ENCODE data around the gene SEPTIN8. TPM values are rescaled to one million over a fixed set of nuclear protein-coding genes. Genes with fewer than 3 reads are reported as not detected.

The SEPTIN8 gene
- total and polyA plus RNA-seq, 2 of the 13 experiments (the other 11 are each of a cell fraction or from before 2014, with no cell fraction given): 41.4 to 49.9 TPM

- ATAC-seq: peak; percentile 95
- peak; percentile 65; the same call in 1 of the 2 replicates for TF ChIP-seq CHCHD3 (CRISPR knock-in tag; IDR thresholded peaks at IDR 0.05)
- TF ChIP-seq FOXM1 (CRISPR knock-in tag; IDR thresholded peaks at IDR 0.05): no peak
- TF ChIP-seq MTA3 (CRISPR knock-in tag; IDR thresholded peaks at IDR 0.05): no peak
- no peak for TF ChIP-seq FOXP1 (IDR thresholded peaks at IDR 0.05)
- TF ChIP-seq FOXP1 (CRISPR knock-in tag; IDR thresholded peaks at IDR 0.05): no peak
- no peak for TF ChIP-seq ETV5 (CRISPR knock-in tag; IDR thresholded peaks at IDR 0.05; ENCODE audit: borderline replicate concordance)
- TF ChIP-seq ZNF138 (CRISPR knock-in tag; IDR thresholded peaks at IDR 0.05; ENCODE audit: low read depth): no peak
- no peak for TF ChIP-seq MAFG (CRISPR knock-in tag; IDR thresholded peaks at IDR 0.05)
- TF ChIP-seq FOXK2 (IDR thresholded peaks at IDR 0.05): no peak
- TF ChIP-seq, protein P1, sequence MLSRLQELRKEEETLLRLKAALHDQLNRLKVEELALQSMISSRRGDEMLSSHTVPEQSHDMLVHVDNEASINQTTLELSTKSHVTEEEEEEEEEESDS (CRISPR knock-in tag; IDR thresholded peaks at IDR 0.05; ENCODE audit: borderline replicate concordance): no peak
- no peak for TF ChIP-seq ATF7 (IDR thresholded peaks at IDR 0.05)
- TF ChIP-seq ATF7 (CRISPR knock-in tag; IDR thresholded peaks at IDR 0.05): 0 out of 2 replicates have a peak, but pooled peaks have one; percentile 23
- no peak for TF ChIP-seq ZNF3 (CRISPR knock-in tag; IDR thresholded peaks at IDR 0.05)
- TF ChIP-seq, protein P2, sequence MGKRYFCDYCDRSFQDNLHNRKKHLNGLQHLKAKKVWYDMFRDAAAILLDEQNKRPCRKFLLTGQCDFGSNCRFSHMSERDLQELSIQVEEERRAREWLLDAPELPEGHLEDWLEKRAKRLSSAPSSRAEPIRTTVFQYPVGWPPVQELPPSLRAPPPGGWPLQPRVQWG (CRISPR knock-in tag; IDR thresholded peaks at IDR 0.05; ENCODE audit: borderline replicate concordance, low read depth): no peak
- TF ChIP-seq, protein P3, sequence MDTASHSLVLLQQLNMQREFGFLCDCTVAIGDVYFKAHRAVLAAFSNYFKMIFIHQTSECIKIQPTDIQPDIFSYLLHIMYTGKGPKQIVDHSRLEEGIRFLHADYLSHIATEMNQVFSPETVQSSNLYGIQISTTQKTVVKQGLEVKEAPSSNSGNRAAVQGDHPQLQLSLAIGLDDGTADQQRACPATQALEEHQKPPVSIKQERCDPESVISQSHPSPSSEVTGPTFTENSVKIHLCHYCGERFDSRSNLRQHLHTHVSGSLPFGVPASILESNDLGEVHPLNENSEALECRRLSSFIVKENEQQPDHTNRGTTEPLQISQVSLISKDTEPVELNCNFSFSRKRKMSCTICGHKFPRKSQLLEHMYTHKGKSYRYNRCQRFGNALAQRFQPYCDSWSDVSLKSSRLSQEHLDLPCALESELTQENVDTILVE (CRISPR knock-in tag; IDR thresholded peaks at IDR 0.05): no peak
Observed at GRCh38 chr5:132736853-132737833, 39.9 kb downstream of the SEPTIN8 start, which contains the start of gene KIF3A. TSS of gene KIF3A (minus strand) at chr5:132737546. CDS start at chr5:132737419, 127 bp downstream.

More at GRCh38 chr5:132736853-132737833, 39.9 kb downstream of the SEPTIN8 start, which contains the start of gene KIF3A:
- FAIRE-seq: peak; percentile 69
- Histone ChIP-seq H3K4me1 (ENCODE audit: insufficient read depth, low read length) (peaks cover 28% of the 10 kb centered on the region), H4K20me1 (ENCODE audit: insufficient read depth, low read length) (no peaks in the 10 kb centered on the region), H3K9me3 (ENCODE audit: low read length) (no peaks in the 10 kb centered on the region), H3K36me3 (replicated peaks in 1 of 2; ENCODE audit: control insufficient read depth in 1 of 2, insufficient read depth in 2 of 2, low read length in 2 of 2) (no peaks in the 10 kb centered on the region), H3K79me2 (ENCODE audit: insufficient read depth, low read length) (no peaks in the 10 kb centered on the region), H3K27me3 (ENCODE audit: control insufficient read depth in 1 of 2, insufficient read depth in 2 of 2, low read length in 2 of 2) (no peaks in the 10 kb centered on the region), H3K4me2 (ENCODE audit: low read depth, low read length) (peak within 1 kb of the TSS; percentile 91), H3K27ac (ENCODE audit: extremely low read length, insufficient read depth, low read length) (peak within 1 kb of the TSS; percentile 39), H3K4me3 (replicated peaks in 1 of 3; ENCODE audit: insufficient read depth in 1 of 3, low read depth in 2 of 3, low read length in 3 of 3) (peak within 1 kb of the TSS; percentile 73 to 89 (median 82)), H2AFZ (ENCODE audit: low read length) (peak within 1 kb of the TSS; percentile 80), H3K9ac (ENCODE audit: insufficient read depth, low read depth, low read length) (peak within 1 kb of the TSS; percentile 61)
- in situ Hi-C loops (cut with HindIII; ENCODE audit: extremely low pct_ligation_motif_present, low pct_unique_long_range_greater_than_20kb) (no loop called here), intact Hi-C loops (cut with micrococcal nuclease; ENCODE audit: unreplicated experiment) (loop anchor here (1.0 to 2.0 kb wide), 2 partner anchors 34 to 70 kb away; no protein-coding TSS in a partner anchor)
- peak; percentile 95 for DNase-seq (ENCODE audit: low spot score)
- no TSS peak for BruUV-seq (replicated peaks)
- WGBS (ENCODE audit: low lambda C conversion rate): 0% methylated on average over 14 of the region's 81 CpGs
- ChIA-PET POLR2A (interaction anchor here (0.7 to 1.8 kb wide), 8 partner anchors 9 to 93 kb away, joined by 3 to 17 read pairs (median 4); partner anchors contain the start of gene SHROOM1), CTCF (ENCODE audit: low intra/inter-chr PET ratio, low total read pairs) (no interaction called here)

Measured in HepG2 (cell line).